Stimulated activated CD4-positive, alpha-beta T cell treated with anti-CD3 and anti-CD28 coated beads, Interleukin-4, amount 100 ng/mL, for 48 hours (primary cell): ENCODE measurements around the gene COX11.

ENCODE experiments used
- DNase-seq, 2 donors: peaks; one replicate each; pipeline ENCODE4 v3.0.0-alpha.2; 2020; ENCODE audit warnings: low read depth in 2 of 2

The COX11 gene

GRCh38 chr17:54968262-54968987, at the start of gene COX11, which contains the start of gene STXBP4:
Gene COX11, minus strand, starts transcription at chr17:54968654. Its CDS starts 8 bp downstream, at chr17:54968646.
Gene STXBP4, plus strand, starts transcription at chr17:54968765. Its CDS starts 17,455 bp downstream, at chr17:54986220.
- peak; percentile 87 for DNase-seq

- DNase-seq: no peak
Measured at GRCh38 chr17:55005520-55005919, 37.1 kb upstream of the COX11 start.

- DNase-seq: no peak
Measured at GRCh38 chr17:55004484-55004883, 36.0 kb upstream of the COX11 start.

- DNase-seq: no peak
Measured at GRCh38 chr17:55002458-55002857, 34.0 kb upstream of the COX11 start.

GRCh38 chr17:54996441-54996840, 28.0 kb upstream of the COX11 start:
- no peak for DNase-seq

GRCh38 chr17:54992797-54993639, 24.6 kb upstream of the COX11 start:
- no peak for DNase-seq

GRCh38 chr17:54991567-54991966, 23.1 kb upstream of the COX11 start:
- no peak for DNase-seq

GRCh38 chr17:54990118-54990517, 21.7 kb upstream of the COX11 start:
- no peak for DNase-seq

- DNase-seq: no peak
Measured at GRCh38 chr17:54985476-54985875, 17.0 kb upstream of the COX11 start.

- DNase-seq: no peak
Measured at GRCh38 chr17:54983260-54983659, 14.8 kb upstream of the COX11 start.

GRCh38 chr17:54982399-54982798, 13.9 kb upstream of the COX11 start:
- DNase-seq: no peak

GRCh38 chr17:54980375-54980774, 11.9 kb upstream of the COX11 start:
- DNase-seq: no peak

- no peak for DNase-seq
Measured at GRCh38 chr17:54979657-54980056, 11.2 kb upstream of the COX11 start.

GRCh38 chr17:54977744-54978143, 9.3 kb upstream of the COX11 start:
- DNase-seq: no peak

- DNase-seq: no peak
Measured at GRCh38 chr17:54976316-54976715, 7.9 kb upstream of the COX11 start.

GRCh38 chr17:54974759-54975158, 6.3 kb upstream of the COX11 start:
- DNase-seq: no peak

- DNase-seq: no peak
Measured at GRCh38 chr17:54972406-54973138, 4.1 kb upstream of the COX11 start.

- DNase-seq: no peak
Measured at GRCh38 chr17:54971901-54972300, 3.4 kb upstream of the COX11 start.

GRCh38 chr17:54971147-54971546, 2.7 kb upstream of the COX11 start:
- no peak for DNase-seq

- no peak for DNase-seq
Measured at GRCh38 chr17:54969658-54970572, 1.5 kb upstream of the COX11 start.

GRCh38 chr17:54968988-54969332, 506 bp upstream of the COX11 start:
- DNase-seq: peak in 1 of 2 donors; percentile 11
